SK-N-SH (cell line): ENCODE measurements around the gene CLDND1. TPM values are rescaled to one million over a fixed set of nuclear protein-coding genes. Genes with fewer than 3 reads are reported as not detected.

Source experiments
- CTCF ChIA-PET: fragments of 300-600, 350-600 bp; formaldehyde crosslinking; extraction: SDS; loops from one replicate; lab custom pipeline; 2021; lab: Yijun Ruan, JAX
- POLR2A ChIA-PET: fragments of 350-600 bp; sonication (Branson Sonifier 250); formaldehyde crosslinking; extraction: SDS; loops from one replicate; lab custom pipeline; 2020; ENCODE audit warnings: antibody characterized with exemption, inconsistent platforms; lab: Yijun Ruan, JAX
- DNase-seq: peaks from one replicate; pipeline ENCODE4 v3.0.0; 2012
- H2AFZ ChIP-seq: fragments of 200-600 bp; sonication (generic); 2 replicates; pipeline ENCODE4 v1.8.1; 2016; ENCODE audit warnings: antibody characterized with exemption, mild to moderate bottlenecking, low read depth
- H3F3A ChIP-seq: fragments of 200-600 bp; sonication (generic); replicated peaks from 2 replicates; pipeline ENCODE3; 2016; ENCODE audit warnings: antibody characterized with exemption, mild to moderate bottlenecking; ENCODE audit not compliant: insufficient read depth
- H3K27ac ChIP-seq, 2 experiments: fragments of 200-500 bp in 1 of 2; fragments of 200-600 bp in 1 of 2; sonication (Bioruptor generic) in 1 of 2; sonication (generic), shearing (Covaris generic) in 1 of 2; 2 replicates each; pipeline versions ENCODE4 v1.5.1 to v1.6.1; 2014 to 2016; ENCODE audit warnings: low read depth in 2 of 2, inconsistent platforms in 1 of 2, low read length in 1 of 2, mild to moderate bottlenecking in 1 of 2, mixed read lengths in 1 of 2
- H3K27me3 ChIP-seq: fragments of 200-600 bp; sonication (generic), shearing (Covaris generic); 2 replicates; pipeline ENCODE4 v1.6.1; 2016; ENCODE audit warnings: mixed run types; ENCODE audit not compliant: insufficient read depth
- H3K36me3 ChIP-seq, 2 experiments: fragments of 200-500 bp in 1 of 2; fragments of 200-600 bp in 1 of 2; sonication (Bioruptor generic) in 1 of 2; sonication (generic) in 1 of 2; replicated peaks in 1 of 2; 2 replicates each; pipeline versions ENCODE3 to v1.5.1; 2014 to 2016; ENCODE audit warnings: low read length in 1 of 2, mild to moderate bottlenecking in 1 of 2; ENCODE audit not compliant: insufficient read depth in 2 of 2, control insufficient read depth in 1 of 2
- H3K4me1 ChIP-seq, 2 experiments: fragments of 200-500 bp in 1 of 2; fragments of 200-600 bp in 1 of 2; sonication (Bioruptor generic) in 1 of 2; sonication (generic), shearing (Covaris generic) in 1 of 2; 2 replicates each; pipeline versions ENCODE4 v1.5.1 to v1.6.1; 2014 to 2016; ENCODE audit warnings: low read depth in 1 of 2, low read length in 1 of 2, mixed run types in 1 of 2; ENCODE audit not compliant: insufficient read depth in 2 of 2, control insufficient read depth in 1 of 2
- H3K4me2 ChIP-seq: fragments of 200-600 bp; sonication (generic), shearing (Covaris generic); 2 replicates; pipeline ENCODE4 v1.6.1; 2017; ENCODE audit warnings: mixed run types
- H3K4me3 ChIP-seq, 2 experiments: fragments of 200-500 bp in 1 of 2; fragments of 200-600 bp in 1 of 2; sonication (Bioruptor generic) in 1 of 2; sonication (generic), shearing (Covaris generic) in 1 of 2; 2 replicates each; pipeline versions ENCODE4 v1.5.1 to v1.8.1; 2014 to 2016; ENCODE audit warnings: low read depth in 2 of 2, inconsistent platforms in 1 of 2, low read length in 1 of 2, mild to moderate bottlenecking in 1 of 2, mixed read lengths in 1 of 2, moderate library complexity in 1 of 2
- H3K79me2 ChIP-seq: fragments of 200-600 bp; sonication (generic); 2 replicates; pipeline ENCODE4 v1.8.1; 2017; ENCODE audit warnings: mild to moderate bottlenecking; ENCODE audit not compliant: insufficient read depth
- H3K9ac ChIP-seq: fragments of 200-600 bp; sonication (generic); 2 replicates; pipeline ENCODE4 v1.6.1; 2017; ENCODE audit warnings: mixed run types
- H3K9me2 ChIP-seq: fragments of 200-600 bp; sonication (generic); 2 replicates; pipeline ENCODE4 v1.6.1; 2017; ENCODE audit warnings: mixed run types
- H3K9me3 ChIP-seq: fragments of 200-600 bp; sonication (generic); 2 replicates; pipeline ENCODE4 v1.6.1; 2017; ENCODE audit warnings: mixed run types, mild to moderate bottlenecking, moderate library complexity
- H4K20me1 ChIP-seq: fragments of 200-600 bp; sonication (generic); 2 replicates; pipeline ENCODE4 v1.6.1; 2017; ENCODE audit warnings: mild to moderate bottlenecking, mixed run types; ENCODE audit not compliant: insufficient read depth
- ELF1 ChIP-seq: IDR thresholded peaks from 2 replicates; pipeline ENCODE4 v1.4.0; 2012
- EZH2phosphoT487 ChIP-seq: fragments of 200-600 bp; sonication (generic); IDR thresholded peaks from 2 replicates; pipeline ENCODE4 v1.6.1; 2017; ENCODE audit warnings: low read depth, mixed run types, mild to moderate bottlenecking, antibody characterized with exemption, moderate library complexity, borderline replicate concordance
- FOXJ3 ChIP-seq: sonication (generic); formaldehyde crosslinking; IDR thresholded peaks from 2 replicates; pipeline ENCODE4 v1.5.1; 2020; ENCODE audit warnings: mild to moderate bottlenecking, missing genetic modification reagents
- POLR2AphosphoS5 ChIP-seq: IDR thresholded peaks from 2 replicates; pipeline ENCODE4 v1.6.1; 2012; ENCODE audit warnings: low read depth, low read length
- RFX5 ChIP-seq: IDR thresholded peaks from 2 replicates; pipeline ENCODE4 v1.6.1; 2012; ENCODE audit warnings: mild to moderate bottlenecking, improper control_type of control experiment, low read length
- RXRA ChIP-seq: IDR thresholded peaks from 2 replicates; pipeline ENCODE4 v1.4.0; 2012; ENCODE audit warnings: low read depth, mild to moderate bottlenecking, borderline replicate concordance
- SIN3A ChIP-seq: IDR thresholded peaks from 2 replicates; pipeline ENCODE4 v1.6.1; 2012; ENCODE audit warnings: low read depth, mild to moderate bottlenecking, low read length, moderate library complexity, borderline replicate concordance
- TAF1 ChIP-seq: IDR thresholded peaks from 2 replicates; pipeline ENCODE4 v1.6.1; 2012; ENCODE audit warnings: low read depth, mild to moderate bottlenecking, low read length, moderate library complexity, borderline replicate concordance
- USF1 ChIP-seq: IDR thresholded peaks from 2 replicates; pipeline ENCODE4 v1.4.0; 2012; ENCODE audit warnings: low read depth, borderline replicate concordance
- WGBS: methylation state at CpG from one replicate; pipeline ENCODE4 v1.1.6; 2017; ENCODE audit warnings: low lambda C conversion rate; 5-methylcytosine and 5-hydroxymethylcytosine counted together
- polyA plus RNA-seq, 3 experiments: library from polyadenylated mRNA; depleted of rRNA; stranded (reverse); fragments of >200 nt; gene quantifications; 2 replicates each; pipeline ENCODE4 v1.2.3, GENCODE V29; 2012

CLDND1 gene
- polyA plus RNA-seq, 1 of the 3 experiments (the other 2 are of a cell fraction) = 110 TPM

- no peaks in the 10 kb centered on the region for H3K9me2 ChIP-seq
- 18% methylated on average over 2 of the region's 2 CpGs for WGBS
- no peak within 1 kb of the TSS for H2AFZ ChIP-seq
- H3K4me3 ChIP-seq = no peak within 1 kb of the TSS
- no peaks in the 10 kb centered on the region for H3K36me3 ChIP-seq
- no peaks in the 10 kb centered on the region for H3F3A ChIP-seq
- H3K4me2 ChIP-seq = no peak within 1 kb of the TSS
- TF ChIP-seq RXRA = no peak
- no peak for TF ChIP-seq POLR2AphosphoS5
- no peak for TF ChIP-seq USF1
- TF ChIP-seq SIN3A = no peak
- TF ChIP-seq ELF1 = no peak
- no peak for TF ChIP-seq TAF1
- no peak within 1 kb of the TSS for H3K9ac ChIP-seq
- ChIA-PET CTCF (no interaction called here), POLR2A (no interaction called here)
- DNase-seq = no peak
- H3K27ac ChIP-seq = no peak within 1 kb of the TSS
- H4K20me1 ChIP-seq = no peaks in the 10 kb centered on the region
- H3K9me3 ChIP-seq = no peaks in the 10 kb centered on the region
- H3K4me1 ChIP-seq = no peaks in the 10 kb centered on the region
- H3K27me3 ChIP-seq = 0 out of 2 replicates have a peak, but pooled peaks cover 5% of the 10 kb centered on the region
- H3K79me2 ChIP-seq = no peaks in the 10 kb centered on the region
These were observed 25.3 kb downstream of the CLDND1 start, which contains the start of gene OR5K2 for GRCh38 chr3:98497381-98497780. Gene OR5K2, plus strand, starts transcription at chr3:98497681. Its CDS starts 0 bp downstream, at chr3:98497681.

- H3K4me2 ChIP-seq = no peak overlapping the region
- ChIA-PET CTCF (no interaction called here), POLR2A (no interaction called here)
- no peaks in the 10 kb centered on the region for H3K36me3 ChIP-seq
- H3K9me3 ChIP-seq = no peaks in the 10 kb centered on the region
- H3K27ac ChIP-seq = no peak overlapping the region
- H3K4me1 ChIP-seq = no peaks in the 10 kb centered on the region
- no peaks in the 10 kb centered on the region for H4K20me1 ChIP-seq
- no peak overlapping the region for H3K9ac ChIP-seq
- no peak overlapping the region for H2AFZ ChIP-seq
- no peaks in the 10 kb centered on the region for H3K79me2 ChIP-seq
- H3K9me2 ChIP-seq = no peaks in the 10 kb centered on the region
- no peak for DNase-seq
- no peaks in the 10 kb centered on the region for H3F3A ChIP-seq
- TF ChIP-seq USF1 = no peak
- TF ChIP-seq RFX5 = no peak
- TF ChIP-seq FOXJ3 (CRISPR knock-in tag) = no peak
- no peak for TF ChIP-seq EZH2phosphoT487
- no peak overlapping the region for H3K4me3 ChIP-seq
- H3K27me3 ChIP-seq = no peaks in the 10 kb centered on the region
- WGBS = 9% methylated on average over 3 of the region's 3 CpGs
These were observed 39.1 kb downstream of the CLDND1 start for GRCh38 chr3:98483626-98484025.
